Measurements from ENCODE around the gene DENND6B. TPM values are rescaled to one million over a fixed set of nuclear protein-coding genes. Genes with fewer than 3 reads are reported as not detected.

Gene DENND6B
- total and polyA plus RNA-seq, 2 of the 13 experiments (the other 11 are each of a cell fraction or from before 2014, with no cell fraction given): 0.95 to 3.8 TPM

- Histone ChIP-seq H3K4me2 (ENCODE audit: low read depth, low read length) (peak overlapping the region; percentile 53), H3K36me3 (replicated peaks in 1 of 2; ENCODE audit: control insufficient read depth in 1 of 2, insufficient read depth in 2 of 2, low read length in 2 of 2) (peaks cover 0 to 2% of the 10 kb centered on the region in 2 experiments; a peak in 1 of 5 replicates), H3K27me3 (ENCODE audit: control insufficient read depth in 1 of 2, insufficient read depth in 2 of 2, low read length in 2 of 2) (no peaks in the 10 kb centered on the region), H4K20me1 (ENCODE audit: insufficient read depth, low read length) (peaks cover 4% of the 10 kb centered on the region; the same call in 1 of the 2 replicates), H3K9ac (ENCODE audit: insufficient read depth, low read depth, low read length) (peak overlapping the region; percentile 33; the same call in 1 of the 2 replicates), H3K9me3 (ENCODE audit: low read length) (no peaks in the 10 kb centered on the region), H3K4me3 (replicated peaks in 1 of 3; ENCODE audit: insufficient read depth in 1 of 3, low read depth in 2 of 3, low read length in 3 of 3) (peak overlapping the region in 1 of 3 experiments; percentile 37; a peak in 1 of 6 replicates), H2AFZ (ENCODE audit: low read length) (no peak overlapping the region), H3K79me2 (ENCODE audit: insufficient read depth, low read length) (peaks cover 62% of the 10 kb centered on the region), H3K4me1 (ENCODE audit: insufficient read depth, low read length) (peaks cover 68% of the 10 kb centered on the region), H3K27ac (ENCODE audit: extremely low read length, insufficient read depth, low read length) (peak overlapping the region; percentile 33)
- FAIRE-seq: no peak
- peak; percentile 15 for ATAC-seq
- ChIA-PET CTCF (ENCODE audit: low intra/inter-chr PET ratio, low total read pairs) (no interaction called here), POLR2A (interaction anchor here (0.8 to 6.7 kb wide), 7 partner anchors 11 to 53 kb away, joined by 3 to 126 read pairs (median 4); partner anchors contain the start of genes HDAC10 and MAPK12)
- intact Hi-C loops (cut with micrococcal nuclease; ENCODE audit: unreplicated experiment): no loop called here
- peak; percentile 23 for DNase-seq (ENCODE audit: low spot score)
- 88% methylated on average over 2 of the region's 11 CpGs for WGBS (ENCODE audit: low lambda C conversion rate)
- in situ Hi-C loops (cut with HindIII; ENCODE audit: extremely low pct_ligation_motif_present, low pct_unique_long_range_greater_than_20kb): no loop called here
- no TSS peak for BruUV-seq (replicated peaks)
- TF ChIP-seq ZKSCAN1 (IDR thresholded peaks at IDR 0.05; ENCODE audit: low read length): no peak
- no peak for TF ChIP-seq FOXA1 (IDR thresholded peaks at IDR 0.05)
- TF ChIP-seq FOXA1 (CRISPR knock-in tag; IDR thresholded peaks at IDR 0.05): no peak
- TF ChIP-seq TFE3 (CRISPR knock-in tag; IDR thresholded peaks at IDR 0.05): no peak
- no peak for TF ChIP-seq PPARG (CRISPR knock-in tag; conservative IDR thresholded peaks at IDR 0.05)
- peak; percentile 48; the same call in 1 of the 2 replicates for TF ChIP-seq PATZ1 (CRISPR knock-in tag; IDR thresholded peaks at IDR 0.05)
- TF ChIP-seq PAF1 (CRISPR knock-in tag; IDR thresholded peaks at IDR 0.05): no peak
- TF ChIP-seq CENPBD1 (CRISPR knock-in tag; IDR thresholded peaks at IDR 0.05; ENCODE audit: borderline replicate concordance, low read depth): no peak
- no peak for TF ChIP-seq ZNF501 (CRISPR knock-in tag; IDR thresholded peaks at IDR 0.05)
- TF ChIP-seq ZFX (CRISPR knock-in tag; IDR thresholded peaks at IDR 0.05; ENCODE audit: low read depth): 0 out of 2 replicates have a peak, but pooled peaks have one; percentile 10
- peak; percentile 47 for TF ChIP-seq AGO2 (optimal IDR thresholded peaks at IDR 0.05; ENCODE audit: low read depth, low read length)
- no peak for TF ChIP-seq ZNF256 (CRISPR knock-in tag; conservative IDR thresholded peaks at IDR 0.05)
- no peak for TF ChIP-seq FOSL1 (CRISPR knock-in tag; IDR thresholded peaks at IDR 0.05; ENCODE audit: borderline replicate concordance)
- no peak for TF ChIP-seq GZF1 (CRISPR knock-in tag; IDR thresholded peaks at IDR 0.05)
- no peak for TF ChIP-seq LCORL (IDR thresholded peaks at IDR 0.05)
- no peak for TF ChIP-seq LCORL (CRISPR knock-in tag; IDR thresholded peaks at IDR 0.05)
- TF ChIP-seq DR1 (CRISPR knock-in tag; IDR thresholded peaks at IDR 0.05): no peak
- TF ChIP-seq ZNF792 (CRISPR knock-in tag; IDR thresholded peaks at IDR 0.05): no peak
- TF ChIP-seq ZZZ3 (CRISPR knock-in tag; IDR thresholded peaks at IDR 0.05; ENCODE audit: borderline replicate concordance): no peak
- no peak for TF ChIP-seq ASH2L (IDR thresholded peaks at IDR 0.05; ENCODE audit: insufficient read length, low read depth, low read length)
- no peak for TF ChIP-seq RAD21 (CRISPR knock-in tag; IDR thresholded peaks at IDR 0.05)
- no peak for TF ChIP-seq U2AF1 (optimal IDR thresholded peaks at IDR 0.05; ENCODE audit: low read depth, low read length)
These were observed 22.8 kb downstream of the DENND6B start for GRCh38 chr22:50303848-50304527.

Data from HepG2 (cell line).